Raji (cell line): Measurements from ENCODE around the gene CPLANE1.

ENCODE experiments used
- POLR2A ChIP-seq: IDR thresholded peaks from 2 replicates; pipeline ENCODE4 v1.6.1; 2011; ENCODE audit warnings: low read depth, low read length, control low read depth; ENCODE audit not compliant: insufficient read depth

The CPLANE1 gene

GRCh38 chr5:37170856-37171255, 78.3 kb downstream of the CPLANE1 start:
- TF ChIP-seq POLR2A = no peak

GRCh38 chr5:37166197-37166596, 83.0 kb downstream of the CPLANE1 start:
- no peak for TF ChIP-seq POLR2A

- no peak for TF ChIP-seq POLR2A
Measured at GRCh38 chr5:37165761-37166160, 83.4 kb downstream of the CPLANE1 start.

GRCh38 chr5:37153661-37154060, 95.5 kb downstream of the CPLANE1 start:
- no peak for TF ChIP-seq POLR2A

- TF ChIP-seq POLR2A = no peak
Measured at GRCh38 chr5:37146896-37147295, 102.3 kb downstream of the CPLANE1 start.

GRCh38 chr5:37136694-37137093, 112.5 kb downstream of the CPLANE1 start:
- TF ChIP-seq POLR2A = no peak

GRCh38 chr5:37133939-37134338, 115.2 kb downstream of the CPLANE1 start:
- TF ChIP-seq POLR2A = no peak

GRCh38 chr5:37132646-37133045, 116.5 kb downstream of the CPLANE1 start:
- TF ChIP-seq POLR2A = no peak

GRCh38 chr5:37121465-37121864, 127.7 kb downstream of the CPLANE1 start:
- TF ChIP-seq POLR2A = no peak

- no peak for TF ChIP-seq POLR2A
Measured at GRCh38 chr5:37121027-37121426, 128.1 kb downstream of the CPLANE1 start.

GRCh38 chr5:37120270-37120669, 128.9 kb downstream of the CPLANE1 start:
- no peak for TF ChIP-seq POLR2A

- no peak for TF ChIP-seq POLR2A
Measured at GRCh38 chr5:37116359-37116758, 132.8 kb downstream of the CPLANE1 start.

GRCh38 chr5:37112383-37112991, 136.7 kb downstream of the CPLANE1 start:
- no peak for TF ChIP-seq POLR2A

GRCh38 chr5:37111426-37112382, 137.5 kb downstream of the CPLANE1 start:
- no peak for TF ChIP-seq POLR2A

GRCh38 chr5:37110135-37110534, 139.0 kb downstream of the CPLANE1 start:
- TF ChIP-seq POLR2A = no peak

- no peak for TF ChIP-seq POLR2A
Measured at GRCh38 chr5:37109338-37109737, 139.8 kb downstream of the CPLANE1 start.
